Stimulated activated CD8-positive, alpha-beta memory T cell treated with anti-CD3 and anti-CD28 coated beads, Interleukin-12 subunit alpha, Interleukin-12 subunit beta, amount 100 ng/mL, for 1 hour (primary cell): ENCODE data around the gene KLF14.
A peak's percentile ranks its signal among the peaks of the same experiment; 100 is the strongest.
"Not testable (repeated sequence)": the region's sequence is repeated elsewhere in the genome, so short reads cannot be mapped to it uniquely, and the experiment has no call there.

Source experiments
- DNase-seq: peaks from one replicate; pipeline ENCODE4 v3.0.0-alpha.2; 2020; ENCODE audit warnings: low read depth

The KLF14 gene

GRCh38 chr7:130733931-130734814, at the start of gene KLF14:
TSS of gene KLF14 (minus strand) at chr7:130734207. CDS start at chr7:130734033, 174 bp downstream.
- peak; percentile 12 for DNase-seq

DNA sequence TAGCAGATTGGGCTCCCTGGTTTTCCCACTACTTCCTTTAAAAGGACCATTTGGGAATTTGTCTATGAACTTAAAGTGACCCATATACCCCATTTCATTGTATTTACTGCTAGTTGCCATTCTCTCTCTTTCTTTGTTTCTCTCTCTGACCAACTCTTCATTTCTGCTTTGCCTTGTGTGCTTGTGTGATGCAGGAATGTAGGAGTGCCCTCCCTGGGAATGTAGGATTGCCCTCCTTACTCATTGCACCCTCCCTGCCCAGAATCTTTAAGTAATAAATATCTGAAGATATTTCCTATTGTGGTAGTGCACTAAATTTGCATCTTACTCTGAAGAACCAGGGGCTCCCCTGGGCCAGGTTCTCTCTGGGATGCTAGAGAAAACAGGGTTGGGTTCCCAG, 47.3 kb upstream of the KLF14 start:
- DNase-seq: no peak

DNA sequence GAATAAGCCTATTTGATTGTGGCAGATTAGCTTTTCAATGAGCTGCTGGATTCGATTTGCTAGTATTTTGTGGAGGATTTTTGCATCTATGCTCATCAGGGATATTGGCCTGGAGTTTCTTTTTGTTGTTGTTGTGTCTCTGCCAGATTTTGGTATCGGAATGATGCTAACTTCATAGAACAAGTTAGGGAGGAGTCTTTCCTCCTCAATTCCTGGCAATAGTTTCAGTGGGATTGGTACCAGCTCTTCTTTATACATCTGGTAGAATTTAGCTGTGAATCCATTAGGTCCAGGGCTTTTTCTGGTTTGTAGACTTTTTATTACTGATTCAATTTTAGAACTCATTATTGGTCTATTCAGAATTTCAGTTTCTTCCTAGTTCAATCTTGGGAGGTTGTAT, 43.4 kb upstream of the KLF14 start:
- no peak for DNase-seq

GRCh38 chr7:130772456-130772855, 38.4 kb upstream of the KLF14 start:
- not testable (repeated sequence) for DNase-seq

- no peak for DNase-seq
Measured at GRCh38 chr7:130768854-130769253, 34.8 kb upstream of the KLF14 start.

DNA sequence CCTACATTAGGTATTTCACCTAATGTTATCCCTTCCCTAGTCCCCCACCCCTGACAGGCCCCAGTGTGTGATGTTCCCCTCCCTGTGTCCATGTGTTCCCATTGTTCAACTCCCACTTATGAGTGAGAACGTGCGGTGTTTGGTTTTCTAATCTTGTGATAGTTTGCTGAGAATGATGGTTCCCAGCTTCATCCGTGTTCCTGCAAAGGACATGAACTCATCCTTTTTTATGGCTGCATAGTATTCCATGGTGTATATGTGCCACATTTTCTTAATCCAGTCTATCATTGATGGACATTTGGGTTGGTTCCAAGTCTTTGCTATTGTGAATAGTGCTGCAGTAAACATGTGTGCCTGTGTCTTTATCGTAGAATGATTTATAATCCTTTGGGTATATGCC, 30.6 kb upstream of the KLF14 start:
- not testable (repeated sequence) for DNase-seq

- DNase-seq: no peak
Measured at GRCh38 chr7:130758429-130759056, 24.5 kb upstream of the KLF14 start.

- DNase-seq: no peak
Measured at GRCh38 chr7:130756316-130756715, 22.3 kb upstream of the KLF14 start.

- no peak for DNase-seq
Measured at GRCh38 chr7:130752424-130752823, 18.4 kb upstream of the KLF14 start.

GRCh38 chr7:130750755-130751154, 16.7 kb upstream of the KLF14 start:
- no peak for DNase-seq

- no peak for DNase-seq
Measured at GRCh38 chr7:130748531-130749389, 14.8 kb upstream of the KLF14 start.

- no peak for DNase-seq
Measured at GRCh38 chr7:130741331-130741995, 7.5 kb upstream of the KLF14 start.

GRCh38 chr7:130740606-130741005, 6.6 kb upstream of the KLF14 start:
- no peak for DNase-seq

DNA sequence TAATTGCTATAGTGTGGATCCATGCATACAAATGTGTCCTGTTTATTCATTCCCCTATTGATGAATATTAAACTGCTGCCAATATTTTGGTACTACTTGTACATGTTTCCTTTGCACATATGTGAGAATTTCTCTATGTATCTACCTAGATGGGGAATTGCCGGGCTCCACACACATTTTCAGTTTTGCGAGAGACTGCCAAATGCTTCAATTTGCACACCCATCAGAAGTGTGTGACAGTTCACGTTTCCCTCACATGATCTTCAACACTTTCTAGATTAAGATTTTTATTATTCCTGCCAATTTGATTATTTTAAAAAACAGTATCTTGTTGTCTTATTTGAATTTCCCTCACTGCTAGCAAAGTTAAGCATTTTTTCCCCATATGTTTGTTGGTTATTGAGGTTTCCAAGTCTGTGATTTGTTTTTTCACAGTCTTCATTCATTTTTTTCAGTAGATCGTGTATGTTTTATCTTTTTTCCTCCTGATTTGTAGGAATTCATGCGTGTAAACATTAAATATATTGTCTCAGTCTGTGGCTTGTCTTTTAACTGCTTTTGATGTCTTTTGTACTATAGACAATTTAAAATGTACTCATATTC, 2.4 kb upstream of the KLF14 start:
- DNase-seq: no peak

DNA sequence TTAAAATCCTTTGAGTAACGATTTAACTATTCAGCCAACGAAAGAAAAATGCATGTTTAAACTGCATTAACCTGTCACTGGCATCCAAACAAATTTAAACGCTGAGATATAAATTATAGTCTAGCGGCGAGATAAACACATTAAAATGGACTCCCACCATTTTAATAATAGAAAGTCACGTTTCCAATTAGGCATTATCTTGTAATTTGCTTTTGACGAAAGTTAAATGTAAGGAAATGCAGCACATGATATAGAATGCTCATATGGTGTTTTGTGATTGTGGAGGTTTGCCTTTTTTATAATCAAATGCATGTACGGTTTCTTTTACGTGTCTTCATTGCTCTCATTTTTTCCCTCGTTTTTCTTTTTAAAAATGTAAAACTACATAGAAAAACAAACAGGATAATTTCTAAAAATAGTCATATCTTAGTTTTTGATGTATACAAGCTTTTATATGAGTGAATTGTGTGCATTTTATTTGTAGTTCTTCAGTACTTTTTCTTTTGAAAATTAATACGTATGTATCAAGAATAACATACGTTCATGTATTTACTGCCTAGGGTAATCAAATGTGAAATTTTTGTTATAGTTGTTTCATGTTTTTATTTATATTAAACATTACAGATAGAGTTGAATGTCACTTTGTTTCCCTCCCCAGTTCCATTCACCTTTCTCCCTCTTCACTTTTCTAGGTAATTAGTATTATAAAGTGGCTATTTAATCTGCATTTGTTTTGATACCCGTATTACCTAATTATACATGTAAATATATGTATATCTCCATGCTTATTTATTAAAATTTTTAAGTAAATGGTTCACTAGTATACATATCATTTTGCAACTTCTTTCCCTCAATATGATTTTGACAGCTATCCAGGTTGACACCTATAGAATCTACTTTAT, 1.1 kb upstream of the KLF14 start:
- no peak for DNase-seq

- DNase-seq: no peak
Measured at GRCh38 chr7:130732980-130733930, 752 bp downstream of the KLF14 start.

GRCh38 chr7:130723784-130724183, 10.2 kb downstream of the KLF14 start:
- DNase-seq: no peak

- no peak for DNase-seq
Measured at GRCh38 chr7:130721486-130722277, 12.3 kb downstream of the KLF14 start.
